SK-MEL-5 (cell line): ENCODE results near the gene ARF6. TPM values are rescaled to one million over a fixed set of nuclear protein-coding genes. Genes with fewer than 3 reads are reported as not detected.

Experiments
- DNase-seq: peaks from one replicate; pipeline ENCODE4 v3.0.0-alpha.2; 2016; ENCODE audit warnings: low read depth, low spot score
- in situ Hi-C: cut with HindIII; loops from 2 replicates; pipeline ENCODE4 v1.10.0; 2016; ENCODE audit warnings: low sequenced_read_pairs, high pct_unique_total_duplicates, low pct_unique_long_range_greater_than_20kb
- polyA plus RNA-seq, 2 experiments: library from polyadenylated mRNA; depleted of rRNA; stranded (reverse); fragments of >200 nt; gene quantifications; 2 replicates each; pipeline ENCODE4 v1.2.3, GENCODE V29; 2015
- total RNA-seq: library from RNA; depleted of rRNA; stranded (reverse); fragments of >200 nt; shearing (Covaris generic); gene quantifications from 2 replicates; pipeline ENCODE4 v1.2.3, GENCODE V29; 2014; rRNA removed

The ARF6 gene
- 39.5 and 46.5 TPM in 2 replicates for total RNA-seq
- polyA plus RNA-seq (2015; cell fraction: cytosol; rRNA removed): 80.7 and 83.2 TPM in 2 replicates
- 26.2 and 31.7 TPM in 2 replicates for polyA plus RNA-seq (2015; cell fraction: nucleus; rRNA removed)

- peak; percentile 97 for DNase-seq
- in situ Hi-C loops: no loop called here
Observed at GRCh38 chr14:49892636-49893308, at the start of gene ARF6. Gene ARF6 (plus strand): TSS chr14:49893082. CDS start chr14:49893737, 655 bp downstream.

DNA sequence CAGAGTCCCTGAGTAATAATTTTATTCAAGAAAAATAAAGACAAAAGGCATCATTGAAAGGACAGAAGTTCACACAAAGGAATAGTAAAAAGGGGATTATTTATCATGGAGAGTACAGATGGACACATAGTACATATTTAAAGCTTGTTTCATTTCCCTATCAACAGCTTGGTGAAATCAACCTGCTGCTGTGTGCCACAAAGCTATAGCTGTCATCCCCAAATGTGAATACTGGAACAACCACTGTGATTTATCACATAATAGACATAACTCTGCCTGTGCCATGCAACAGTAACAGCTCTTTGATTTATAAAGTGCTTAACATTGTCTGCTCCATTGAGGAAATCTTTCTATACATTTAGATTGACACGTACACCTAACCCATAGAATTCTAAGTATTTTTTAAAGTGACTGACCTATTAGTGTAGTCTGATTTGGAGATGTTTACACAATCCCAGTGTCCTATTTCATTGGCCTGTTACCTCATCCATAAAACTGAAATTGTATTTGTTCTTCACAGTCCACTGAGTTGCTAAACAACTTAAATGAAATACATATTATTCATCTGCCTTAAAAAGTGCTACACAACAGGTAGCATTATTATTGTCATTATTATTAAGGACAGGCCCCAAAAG is 43.6 kb upstream of the ARF6 start:
- no peak for DNase-seq
- in situ Hi-C loops: no loop called here

GRCh38 chr14:49851813-49852212 is 41.1 kb upstream of the ARF6 start:
- DNase-seq: no peak
- in situ Hi-C loops: no loop called here

- in situ Hi-C loops: no loop called here
Observed at GRCh38 chr14:49852301-49853157, 40.4 kb upstream of the ARF6 start, which contains the start of gene NEMF. Gene NEMF (minus strand): TSS chr14:49852788. CDS start chr14:49852753, 35 bp downstream.

DNA sequence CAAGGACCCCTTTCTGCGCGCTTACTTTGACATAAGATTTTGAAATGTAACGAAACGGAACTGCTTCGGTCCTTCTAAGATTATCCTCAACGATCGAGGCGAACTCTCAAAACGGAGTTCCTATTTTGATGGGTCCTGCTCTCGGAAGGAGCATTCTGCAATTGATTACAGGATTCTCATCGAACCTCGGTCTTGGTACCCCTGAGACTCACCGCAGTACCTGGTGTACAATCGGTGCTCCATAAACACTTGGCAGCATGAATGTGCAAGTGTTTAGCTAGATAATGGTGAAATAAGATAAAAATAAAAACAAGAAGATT is 39.8 kb upstream of the ARF6 start:
- in situ Hi-C loops: no loop called here

More at GRCh38 chr14:49852301-49853157, 40.4 kb upstream of the ARF6 start, which contains the start of gene NEMF:
- DNase-seq: peak; percentile 92

GRCh38 chr14:49853572-49854375 is 39.1 kb upstream of the ARF6 start:
- in situ Hi-C loops: no loop called here
- DNase-seq: peak; percentile 92

More for the DNA sequence above, 39.8 kb upstream of the ARF6 start:
- no peak for DNase-seq

- in situ Hi-C loops: no loop called here
- no peak for DNase-seq
Observed at GRCh38 chr14:49857427-49858003, 35.4 kb upstream of the ARF6 start.

GRCh38 chr14:49858383-49858782 is 34.5 kb upstream of the ARF6 start:
- in situ Hi-C loops: no loop called here
- DNase-seq: no peak

DNA sequence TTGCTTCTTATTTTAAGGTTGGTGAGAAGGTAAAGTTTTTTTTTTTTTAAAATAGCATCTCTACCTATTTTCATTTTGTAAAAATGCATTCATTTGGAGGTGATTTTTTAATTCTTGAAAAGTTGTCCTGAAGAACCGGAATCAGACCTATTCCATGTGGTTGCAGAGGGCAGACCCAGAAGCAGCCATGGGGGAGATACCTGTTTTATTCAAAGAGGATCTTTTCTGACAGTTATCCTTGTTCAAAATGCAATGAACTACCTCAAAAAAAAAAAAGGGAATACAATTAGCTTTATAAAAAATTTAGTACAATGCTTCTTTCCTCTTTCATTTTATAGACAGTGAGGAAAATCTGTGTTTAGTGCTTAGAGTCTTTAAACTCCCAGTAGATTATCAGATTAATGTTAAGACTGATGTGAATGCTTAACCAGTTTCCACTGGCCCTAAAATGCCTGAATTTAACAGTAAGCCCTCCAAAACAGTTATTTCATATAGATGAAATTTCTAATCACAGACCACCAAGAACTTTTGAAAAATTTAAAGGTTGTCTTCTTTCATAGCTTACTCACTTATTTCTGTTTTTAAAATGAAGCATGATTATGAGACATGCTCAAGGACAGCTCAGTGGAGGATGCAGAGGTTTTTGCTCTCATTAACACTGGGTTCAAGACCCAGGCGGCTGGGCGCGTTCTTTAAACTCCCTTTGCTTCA is 31.7 kb upstream of the ARF6 start:
- DNase-seq: no peak
- in situ Hi-C loops: loop anchor here (10.0 kb wide), 1 partner anchor 244 kb away; no protein-coding TSS in a partner anchor

DNA sequence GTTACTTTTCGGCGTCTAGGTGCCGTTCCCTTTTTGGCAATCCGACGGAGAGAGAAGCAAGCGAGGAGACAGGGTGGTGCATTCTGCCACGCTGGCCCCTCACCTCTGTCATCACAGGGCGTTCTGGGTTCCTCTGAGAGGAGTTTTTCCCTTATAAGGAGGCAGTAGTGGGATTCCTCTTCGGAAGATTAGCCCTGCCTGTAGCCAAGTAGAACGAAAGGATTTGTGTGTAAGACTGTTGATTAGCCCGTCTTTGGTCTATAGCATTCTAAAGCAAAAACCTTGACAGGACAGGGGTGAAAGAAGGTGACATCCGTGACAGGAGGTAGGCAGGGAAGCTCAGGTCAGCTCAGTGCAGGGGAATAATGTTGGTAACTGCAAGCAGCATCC is 31.2 kb upstream of the ARF6 start:
- in situ Hi-C loops: loop anchor here (10.0 kb wide), 1 partner anchor 243 kb away; no protein-coding TSS in a partner anchor
- peak; percentile 70 for DNase-seq

- DNase-seq: peak; percentile 82
- in situ Hi-C loops: loop anchor here (10.0 kb wide), 1 partner anchor 243 kb away; no protein-coding TSS in a partner anchor
Observed at GRCh38 chr14:49862089-49862673, 30.7 kb upstream of the ARF6 start.

DNA sequence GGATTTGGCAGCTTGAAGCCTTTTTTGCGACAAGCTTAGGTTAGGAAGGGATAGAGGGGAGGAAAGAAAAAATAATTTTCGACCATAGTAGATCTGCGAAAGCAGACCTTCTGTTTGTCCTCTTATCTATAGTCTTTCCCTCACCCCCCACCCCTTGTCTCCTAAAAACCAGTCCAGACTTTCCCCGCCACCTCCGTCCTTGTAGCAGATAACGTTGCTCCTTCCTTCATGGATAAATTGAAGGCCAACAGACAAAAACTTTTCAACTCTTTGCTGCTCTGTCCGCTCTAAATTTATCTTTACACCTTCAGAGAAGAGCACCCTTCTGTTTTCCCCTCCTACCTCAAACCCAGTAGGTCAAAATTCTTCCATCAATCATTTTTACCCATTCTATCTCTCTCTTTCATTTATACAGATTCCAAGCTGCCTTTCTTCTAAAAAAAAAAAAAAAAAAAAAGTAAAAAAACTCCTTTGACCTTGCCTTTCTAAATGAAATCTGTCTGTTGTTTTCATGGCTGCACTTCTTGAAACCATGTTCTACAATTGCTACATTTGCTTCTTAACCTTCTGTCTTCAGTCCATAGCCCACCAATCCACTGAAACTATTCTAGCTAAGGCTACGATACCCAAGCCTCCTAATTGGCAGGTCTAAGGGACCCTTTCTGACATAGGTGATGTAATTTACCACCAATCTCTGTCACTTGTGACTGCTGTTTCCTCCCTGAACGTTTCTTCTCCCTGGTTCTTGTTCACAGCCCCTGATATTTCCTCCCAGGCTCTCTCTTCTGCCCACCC is 29.2 kb upstream of the ARF6 start:
- in situ Hi-C loops: loop anchor here (10.0 kb wide), 1 partner anchor 241 kb away; no protein-coding TSS in a partner anchor
- DNase-seq: no peak

GRCh38 chr14:49865431-49865859 is 27.4 kb upstream of the ARF6 start:
- in situ Hi-C loops: loop anchor here (10.0 kb wide), 1 partner anchor 239 kb away; no protein-coding TSS in a partner anchor
- DNase-seq: peak; percentile 78

GRCh38 chr14:49867831-49868719 is 24.8 kb upstream of the ARF6 start:
- DNase-seq: peak; percentile 92
- in situ Hi-C loops: loop anchor here (10.0 kb wide), 1 partner anchor 237 kb away; no protein-coding TSS in a partner anchor
